ES-I3 (cell line): ENCODE data around the gene NBEA.

Source experiments
- H3K36me3 ChIP-seq: 2 replicates; pipeline ENCODE4 v1.6.1; 2013; ENCODE audit warnings: mild to moderate bottlenecking, low read length, control low read depth, moderate library complexity; ENCODE audit not compliant: insufficient read depth
- H3K4me1 ChIP-seq: 2 replicates; pipeline ENCODE4 v1.6.1; 2013; ENCODE audit warnings: mild to moderate bottlenecking, control low read depth, low read length; ENCODE audit not compliant: insufficient read depth
- H3K9ac ChIP-seq: 2 replicates; pipeline ENCODE4 v1.6.1; 2013; ENCODE audit warnings: low read depth, mild to moderate bottlenecking, low read length, moderate library complexity
- H3K9me3 ChIP-seq: 2 replicates; pipeline ENCODE4 v1.6.1; 2013; ENCODE audit warnings: mild to moderate bottlenecking, low read length, moderate library complexity; ENCODE audit not compliant: control insufficient read depth, insufficient read depth

Gene NBEA

GRCh38 chr13:35347679-35348205 is 405.7 kb downstream of the NBEA start:
- Histone ChIP-seq H3K4me1 (no peaks in the 10 kb centered on the region), H3K9ac (no peak overlapping the region), H3K36me3 (no peaks in the 10 kb centered on the region; the same call in 1 of the 2 replicates), H3K9me3 (no peaks in the 10 kb centered on the region)

- Histone ChIP-seq H3K36me3 (no peaks in the 10 kb centered on the region; the same call in 1 of the 2 replicates), H3K4me1 (no peaks in the 10 kb centered on the region), H3K9ac (no peak overlapping the region), H3K9me3 (no peaks in the 10 kb centered on the region)
These were observed 407.0 kb downstream of the NBEA start for GRCh38 chr13:35349052-35349451.

GRCh38 chr13:35349673-35350278 is 407.7 kb downstream of the NBEA start:
- H3K36me3 ChIP-seq: no peaks in the 10 kb centered on the region; the same call in 1 of the 2 replicates
- H3K9ac ChIP-seq: no peak overlapping the region
- H3K9me3 ChIP-seq: no peaks in the 10 kb centered on the region
- no peaks in the 10 kb centered on the region for H3K4me1 ChIP-seq

- Histone ChIP-seq H3K4me1 (no peaks in the 10 kb centered on the region), H3K9ac (no peak overlapping the region), H3K36me3 (no peaks in the 10 kb centered on the region; the same call in 1 of the 2 replicates), H3K9me3 (no peaks in the 10 kb centered on the region)
These were observed 412.2 kb downstream of the NBEA start for GRCh38 chr13:35354285-35354684.

GRCh38 chr13:35354882-35355281 is 412.8 kb downstream of the NBEA start:
- H3K9me3 ChIP-seq: no peaks in the 10 kb centered on the region
- no peak overlapping the region for H3K9ac ChIP-seq
- H3K4me1 ChIP-seq: no peaks in the 10 kb centered on the region
- no peaks in the 10 kb centered on the region; the same call in 1 of the 2 replicates for H3K36me3 ChIP-seq

- Histone ChIP-seq H3K36me3 (no peaks in the 10 kb centered on the region; the same call in 1 of the 2 replicates), H3K9ac (no peak overlapping the region), H3K9me3 (no peaks in the 10 kb centered on the region), H3K4me1 (no peaks in the 10 kb centered on the region)
These were observed 414.5 kb downstream of the NBEA start for GRCh38 chr13:35356572-35356971.

GRCh38 chr13:35365883-35366282 is 423.8 kb downstream of the NBEA start:
- Histone ChIP-seq H3K9me3 (peaks cover 3% of the 10 kb centered on the region; the same call in 1 of the 2 replicates), H3K4me1 (no peaks in the 10 kb centered on the region), H3K36me3 (no peaks in the 10 kb centered on the region), H3K9ac (no peak overlapping the region)

GRCh38 chr13:35367586-35367985 is 425.5 kb downstream of the NBEA start:
- H3K36me3 ChIP-seq: no peaks in the 10 kb centered on the region
- peaks cover 3% of the 10 kb centered on the region; the same call in 1 of the 2 replicates for H3K9me3 ChIP-seq
- H3K4me1 ChIP-seq: no peaks in the 10 kb centered on the region
- no peak overlapping the region for H3K9ac ChIP-seq

GRCh38 chr13:35378939-35379338 is 436.9 kb downstream of the NBEA start:
- Histone ChIP-seq H3K9me3 (no peaks in the 10 kb centered on the region), H3K9ac (no peak overlapping the region), H3K4me1 (no peaks in the 10 kb centered on the region), H3K36me3 (no peaks in the 10 kb centered on the region)

- Histone ChIP-seq H3K9me3 (no peaks in the 10 kb centered on the region), H3K4me1 (no peaks in the 10 kb centered on the region), H3K9ac (no peak overlapping the region), H3K36me3 (no peaks in the 10 kb centered on the region)
These were observed 437.6 kb downstream of the NBEA start for GRCh38 chr13:35379663-35380062.

- Histone ChIP-seq H3K9me3 (no peaks in the 10 kb centered on the region), H3K9ac (no peak overlapping the region), H3K4me1 (no peaks in the 10 kb centered on the region), H3K36me3 (no peaks in the 10 kb centered on the region)
These were observed 445.7 kb downstream of the NBEA start for GRCh38 chr13:35387682-35388250.

GRCh38 chr13:35388441-35389355 is 446.6 kb downstream of the NBEA start:
- H3K4me1 ChIP-seq: no peaks in the 10 kb centered on the region
- no peaks in the 10 kb centered on the region for H3K9me3 ChIP-seq
- H3K36me3 ChIP-seq: no peaks in the 10 kb centered on the region
- no peak overlapping the region for H3K9ac ChIP-seq

- Histone ChIP-seq H3K9ac (no peak overlapping the region), H3K9me3 (no peaks in the 10 kb centered on the region), H3K36me3 (no peaks in the 10 kb centered on the region), H3K4me1 (no peaks in the 10 kb centered on the region)
These were observed 447.5 kb downstream of the NBEA start for GRCh38 chr13:35389535-35389934.

GRCh38 chr13:35392768-35393167 is 450.7 kb downstream of the NBEA start:
- Histone ChIP-seq H3K36me3 (no peaks in the 10 kb centered on the region), H3K9me3 (no peaks in the 10 kb centered on the region), H3K9ac (no peak overlapping the region), H3K4me1 (no peaks in the 10 kb centered on the region)
